ENCODE measurements around the gene LARP6.

The LARP6 gene

GRCh38 chr15:70794596-70795310 lies 59.2 kb downstream of the LARP6 start:
- DNase-seq (ENCODE audit: low read depth in 2 of 2): no peak

GRCh38 chr15:70793694-70794093 lies 60.3 kb downstream of the LARP6 start:
- no peak for DNase-seq (ENCODE audit: low read depth in 2 of 2)

GRCh38 chr15:70792171-70792573 lies 61.8 kb downstream of the LARP6 start:
- DNase-seq (ENCODE audit: low read depth in 2 of 2): no peak

- no peak for DNase-seq (ENCODE audit: low read depth in 2 of 2)
Observed at GRCh38 chr15:70791259-70791658, 62.7 kb downstream of the LARP6 start.

- DNase-seq (ENCODE audit: low read depth in 2 of 2): no peak
Observed at GRCh38 chr15:70789213-70789612, 64.7 kb downstream of the LARP6 start.

GRCh38 chr15:70788114-70789049 lies 65.6 kb downstream of the LARP6 start:
- no peak for DNase-seq (ENCODE audit: low read depth in 2 of 2)

- no peak for DNase-seq (ENCODE audit: low read depth in 2 of 2)
Observed at GRCh38 chr15:70786996-70787395, 67.0 kb downstream of the LARP6 start.

- DNase-seq (ENCODE audit: low read depth in 2 of 2): no peak
Observed at GRCh38 chr15:70783610-70784022, 70.3 kb downstream of the LARP6 start.

- no peak for DNase-seq (ENCODE audit: low read depth in 2 of 2)
Observed at GRCh38 chr15:70783041-70783440, 70.9 kb downstream of the LARP6 start.

- DNase-seq (ENCODE audit: low read depth in 2 of 2): no peak
Observed at GRCh38 chr15:70781236-70781635, 72.7 kb downstream of the LARP6 start.

Measured in stimulated activated CD8-positive, alpha-beta memory T cell treated with anti-CD3 and anti-CD28 coated beads, Interleukin-7, amount 100 ng/mL, for 4 hours (primary cell).